NAMALWA (cell line): ENCODE results near the gene XRCC3.

Experiments
- DNase-seq: peaks from one replicate; pipeline ENCODE4 v3.0.0-alpha.2; 2015; ENCODE audit warnings: low spot score

Gene XRCC3

GRCh38 chr14:103706551-103707328, 8.5 kb downstream of the XRCC3 start:
- no peak for DNase-seq

DNA sequence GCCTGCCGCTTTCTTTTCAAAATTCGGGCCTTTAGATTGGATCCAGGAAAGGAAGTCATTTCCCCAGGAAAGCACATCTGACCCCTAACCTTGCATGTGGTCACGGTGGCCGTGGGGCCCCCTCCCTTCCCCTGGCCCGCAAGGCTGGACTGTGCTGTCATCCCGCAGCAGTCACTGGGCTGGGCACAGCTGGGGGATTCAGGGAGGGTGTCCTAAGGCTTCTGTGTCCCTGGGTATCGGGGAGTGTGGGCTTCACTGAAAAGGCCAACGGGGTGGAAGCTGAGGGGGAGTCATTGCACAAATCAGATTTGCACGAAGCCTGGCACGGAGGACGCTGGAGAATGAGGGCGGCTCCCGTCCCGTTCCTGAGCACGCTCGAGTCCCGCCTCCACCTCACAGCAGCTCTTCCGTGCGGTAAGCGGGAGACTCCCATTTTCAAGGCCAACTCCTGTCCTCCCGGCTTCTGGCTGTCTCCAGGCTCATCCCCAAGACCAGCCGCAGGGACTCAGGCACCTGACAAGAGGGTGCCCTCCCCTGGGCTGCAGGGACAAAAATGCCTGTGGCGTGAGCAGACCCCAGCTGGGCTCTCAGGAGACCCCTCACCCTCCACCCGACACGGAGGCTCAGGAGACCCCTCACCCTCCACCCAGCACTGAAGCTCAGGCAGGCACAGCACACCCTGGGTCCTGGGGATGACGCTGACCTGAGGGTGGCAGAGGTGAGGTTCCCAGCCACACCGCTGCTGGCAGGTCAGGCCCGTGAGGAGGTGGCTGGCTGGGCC, 9.6 kb downstream of the XRCC3 start:
- no peak for DNase-seq

DNA sequence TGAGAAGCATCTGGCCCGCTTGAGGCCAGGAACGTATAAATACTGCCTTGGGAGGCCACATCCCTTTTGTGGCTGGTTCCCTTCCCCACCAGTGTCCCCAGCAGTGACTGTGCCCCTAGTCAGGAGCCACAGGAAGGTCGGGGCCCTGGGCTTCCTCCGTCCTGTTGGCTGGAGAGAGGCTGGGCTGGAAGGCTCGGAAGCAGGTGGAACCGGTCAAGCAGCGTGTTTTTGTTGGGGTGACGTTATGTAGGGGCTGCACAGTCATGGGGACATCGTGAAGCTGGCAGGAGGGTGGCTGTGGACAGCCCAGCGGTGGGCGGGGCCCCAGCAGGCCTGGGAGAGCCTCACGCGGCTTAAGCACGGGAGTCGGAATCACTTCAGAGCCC, 10.1 kb downstream of the XRCC3 start:
- DNase-seq, result no peak

DNA sequence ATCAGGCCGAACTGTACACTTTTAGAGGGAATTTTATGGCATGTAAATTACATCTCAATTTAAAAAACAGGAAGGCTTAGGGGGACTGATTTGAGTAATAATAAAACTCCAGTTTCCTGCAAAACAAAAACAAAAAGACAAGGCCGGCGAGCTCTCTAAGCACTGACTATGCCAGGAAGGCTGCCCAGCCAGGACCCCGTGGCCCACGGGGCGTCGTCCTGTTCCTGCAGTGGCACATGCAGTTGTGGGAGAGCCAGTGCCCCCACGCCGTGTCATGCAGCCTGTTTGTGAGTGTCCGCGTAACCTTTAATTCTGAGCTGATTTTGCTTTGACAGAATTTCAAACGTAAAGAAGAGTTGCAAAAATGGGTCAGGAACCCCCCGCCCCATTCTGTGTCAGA, 10.5 kb downstream of the XRCC3 start:
- no peak for DNase-seq

DNA sequence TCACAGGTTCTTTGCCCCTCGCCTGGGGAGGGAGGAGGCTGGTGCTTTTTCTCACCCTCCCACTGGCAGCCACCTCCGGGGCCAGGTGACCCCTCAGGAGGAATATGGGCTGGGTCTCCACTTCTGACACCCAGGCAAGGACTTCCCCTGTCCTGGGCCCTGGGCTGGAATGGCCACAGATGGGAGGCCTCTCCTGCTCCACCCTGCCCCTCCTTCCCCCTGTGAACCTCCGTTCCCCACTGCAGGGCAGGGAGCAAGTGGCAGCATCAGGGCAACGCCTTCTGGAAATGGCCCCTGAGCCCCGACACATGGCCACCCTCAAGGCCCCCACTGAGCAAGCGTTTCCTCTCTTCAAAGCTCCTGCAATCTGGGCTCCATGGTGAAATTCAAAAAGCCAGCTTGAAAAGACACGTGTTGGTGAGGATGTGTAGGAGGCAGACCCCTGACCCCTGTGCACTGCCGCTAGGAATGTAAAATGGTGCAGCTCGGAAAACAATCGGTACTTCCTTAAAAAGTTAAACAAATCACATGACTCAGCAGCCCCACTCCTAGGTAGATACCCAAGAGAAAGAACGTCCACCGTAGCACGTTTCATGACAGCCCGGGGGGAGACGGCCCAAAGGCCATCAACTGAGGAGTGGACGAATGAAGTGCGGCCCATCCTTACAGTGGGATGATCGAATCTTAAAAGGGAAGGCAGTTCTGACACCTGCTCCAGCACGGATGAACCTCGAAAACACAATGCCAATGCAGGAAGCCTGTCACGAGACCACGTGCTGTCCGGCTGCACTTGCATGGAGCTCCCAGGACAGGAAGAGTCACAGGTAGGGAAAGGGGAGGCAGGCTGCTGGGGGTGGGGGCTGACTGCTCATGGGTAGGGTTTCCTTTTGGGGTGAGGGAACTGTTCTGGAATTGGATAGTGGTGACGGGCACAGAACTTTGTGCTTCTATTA, 11.5 kb downstream of the XRCC3 start:
- no peak for DNase-seq

- DNase-seq, result no peak
Measured at GRCh38 chr14:103702497-103703432, 12.5 kb downstream of the XRCC3 start.

- no peak for DNase-seq
Measured at GRCh38 chr14:103702095-103702494, 13.2 kb downstream of the XRCC3 start.

GRCh38 chr14:103700753-103701490, 14.3 kb downstream of the XRCC3 start:
- no peak for DNase-seq

DNA sequence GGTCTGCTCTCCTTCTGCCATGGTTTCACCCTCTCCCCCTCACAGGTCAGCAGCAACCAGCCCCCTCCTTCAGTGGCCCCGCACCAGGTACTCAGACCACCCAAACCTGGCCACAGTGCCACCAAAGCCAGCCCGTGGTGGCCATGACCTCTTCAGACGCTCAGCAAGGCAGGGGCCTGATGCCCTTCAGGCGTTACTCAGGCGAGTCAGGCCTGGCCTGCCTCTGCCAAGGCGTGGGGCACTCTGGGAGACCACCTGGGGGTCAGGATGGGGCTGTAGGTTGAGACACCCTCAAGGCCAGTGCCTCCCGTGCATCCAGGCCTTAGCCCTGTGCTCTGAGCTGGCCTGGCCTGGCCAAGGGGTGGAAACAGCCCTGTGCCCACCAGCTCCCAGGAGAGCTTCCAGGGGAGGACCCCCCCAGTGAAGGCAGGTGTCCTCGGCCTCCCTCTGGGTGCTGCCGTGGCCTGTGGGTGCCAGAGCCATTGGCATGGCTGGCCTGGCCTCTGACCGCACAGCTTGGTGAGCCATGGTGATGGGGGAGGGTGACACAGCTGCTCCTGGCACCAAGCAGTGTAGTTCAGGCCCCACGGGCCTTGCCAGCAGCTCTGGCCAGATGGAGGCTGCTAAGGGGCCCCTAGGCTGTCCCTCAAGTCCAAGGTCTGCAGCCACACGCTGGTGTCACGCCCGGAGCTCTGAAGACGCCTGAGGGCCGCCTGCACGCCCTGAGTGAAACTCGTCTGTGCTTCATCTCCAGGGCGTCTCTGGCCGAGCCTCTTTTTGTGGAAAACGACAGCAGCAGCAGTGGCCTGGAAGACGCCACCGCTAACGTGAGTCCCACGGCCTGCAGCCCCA, 15.1 kb downstream of the XRCC3 start:
- DNase-seq, result no peak

GRCh38 chr14:103699261-103699661, 16.0 kb downstream of the XRCC3 start:
- DNase-seq, result no peak

DNA sequence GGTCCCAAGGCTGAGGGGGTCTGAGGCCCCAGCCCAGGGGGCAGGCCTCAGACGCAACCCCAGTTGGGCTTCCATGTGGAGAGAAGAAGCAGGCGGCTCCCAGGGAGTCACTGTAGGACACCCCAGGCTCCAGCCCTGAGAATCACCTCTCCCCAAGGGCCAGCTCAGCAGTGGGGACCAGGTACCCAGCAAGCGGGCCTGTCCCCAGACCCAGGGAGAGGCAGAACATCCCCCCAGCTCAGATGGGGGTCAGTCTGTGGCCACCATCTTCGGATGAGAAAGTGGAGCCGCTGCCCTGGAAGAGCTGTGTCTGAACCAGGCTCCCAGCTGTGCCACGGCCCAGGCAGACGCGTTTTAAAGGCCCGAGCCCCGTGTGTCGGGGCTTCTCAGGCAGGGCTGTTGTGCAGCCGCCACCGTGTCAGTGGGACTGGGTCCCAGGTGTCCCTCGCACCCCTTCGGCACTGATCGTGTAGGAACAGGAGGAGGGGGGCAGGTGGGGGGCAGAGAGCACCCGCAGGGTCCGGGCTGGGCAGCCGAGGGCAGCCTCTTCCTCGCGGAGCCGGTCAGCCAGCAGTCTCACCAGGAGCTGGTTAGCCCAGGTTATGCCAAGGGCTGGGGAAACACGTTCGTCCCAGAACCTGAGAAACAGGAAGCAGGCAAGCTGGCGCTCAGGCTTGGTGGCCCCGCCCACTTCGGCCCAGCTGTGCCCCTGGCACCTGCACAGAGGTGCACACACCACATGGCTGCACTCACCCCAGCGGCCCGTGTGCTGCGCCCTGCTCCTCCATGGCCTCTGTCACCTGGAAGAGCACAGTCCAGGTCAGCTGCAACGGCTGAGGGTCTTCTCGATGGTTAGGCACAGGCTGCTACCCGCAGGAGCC, 16.6 kb downstream of the XRCC3 start:
- DNase-seq, result peak; percentile 71

DNA sequence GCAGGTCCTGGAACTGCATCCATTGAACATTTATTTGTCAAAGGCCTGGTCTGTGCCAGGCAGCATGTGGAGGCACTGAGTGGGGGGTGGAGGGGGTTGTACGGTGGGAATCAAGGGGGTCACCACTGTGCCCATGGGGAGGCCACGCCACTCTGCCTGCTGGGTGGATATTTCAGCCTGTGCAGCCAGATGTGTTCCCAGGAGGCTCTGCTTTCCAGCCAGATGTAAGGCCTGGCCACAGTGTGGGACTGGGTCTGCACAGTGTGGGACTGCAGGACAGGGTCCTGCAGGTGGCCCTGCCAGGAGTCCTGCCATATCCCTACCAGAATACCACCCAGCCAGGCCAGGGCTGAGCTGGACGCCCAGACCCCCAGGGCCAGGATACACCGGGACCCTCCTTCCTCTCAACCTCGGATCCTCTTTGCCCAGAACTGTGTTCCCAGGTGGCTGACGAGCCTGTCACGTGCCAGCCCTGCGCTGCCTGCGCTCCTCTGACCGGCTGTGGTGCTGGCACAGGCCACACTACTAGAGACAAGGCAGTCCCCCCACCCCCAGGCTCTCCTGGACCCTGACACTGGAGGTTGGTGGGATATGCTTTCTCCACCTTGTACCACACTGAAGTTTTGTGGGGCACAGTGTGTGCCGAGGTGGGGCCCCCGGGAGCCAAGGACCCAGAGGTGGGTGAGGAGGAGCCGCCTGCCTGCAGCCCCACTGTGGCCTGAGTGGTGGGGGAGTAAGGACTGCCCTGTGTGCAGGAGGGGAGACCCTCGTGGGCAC, 17.5 kb downstream of the XRCC3 start:
- DNase-seq, result no peak

DNA sequence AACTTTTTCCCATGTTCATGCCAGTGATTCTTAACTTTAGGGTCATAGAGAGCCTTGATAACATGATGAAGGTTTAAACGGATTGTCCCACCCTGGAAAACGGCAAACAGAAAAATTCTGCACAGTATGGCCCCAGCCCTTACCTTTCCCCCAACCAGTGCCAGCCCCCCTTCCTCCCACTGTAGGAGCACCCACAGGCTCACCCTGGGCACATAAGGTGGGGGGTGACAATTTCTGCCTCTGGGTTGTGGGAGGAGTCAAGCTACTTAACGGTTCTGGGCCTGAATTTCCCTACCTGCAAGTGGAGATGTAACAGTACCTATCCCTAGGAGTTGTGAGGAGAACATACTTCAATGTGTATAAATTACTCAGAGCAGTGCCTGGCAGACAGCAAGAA, 18.0 kb downstream of the XRCC3 start:
- no peak for DNase-seq

- no peak for DNase-seq
Measured at GRCh38 chr14:103696466-103697071, 18.7 kb downstream of the XRCC3 start.

GRCh38 chr14:103696070-103696402, 19.2 kb downstream of the XRCC3 start:
- DNase-seq, result peak; percentile 44

DNA sequence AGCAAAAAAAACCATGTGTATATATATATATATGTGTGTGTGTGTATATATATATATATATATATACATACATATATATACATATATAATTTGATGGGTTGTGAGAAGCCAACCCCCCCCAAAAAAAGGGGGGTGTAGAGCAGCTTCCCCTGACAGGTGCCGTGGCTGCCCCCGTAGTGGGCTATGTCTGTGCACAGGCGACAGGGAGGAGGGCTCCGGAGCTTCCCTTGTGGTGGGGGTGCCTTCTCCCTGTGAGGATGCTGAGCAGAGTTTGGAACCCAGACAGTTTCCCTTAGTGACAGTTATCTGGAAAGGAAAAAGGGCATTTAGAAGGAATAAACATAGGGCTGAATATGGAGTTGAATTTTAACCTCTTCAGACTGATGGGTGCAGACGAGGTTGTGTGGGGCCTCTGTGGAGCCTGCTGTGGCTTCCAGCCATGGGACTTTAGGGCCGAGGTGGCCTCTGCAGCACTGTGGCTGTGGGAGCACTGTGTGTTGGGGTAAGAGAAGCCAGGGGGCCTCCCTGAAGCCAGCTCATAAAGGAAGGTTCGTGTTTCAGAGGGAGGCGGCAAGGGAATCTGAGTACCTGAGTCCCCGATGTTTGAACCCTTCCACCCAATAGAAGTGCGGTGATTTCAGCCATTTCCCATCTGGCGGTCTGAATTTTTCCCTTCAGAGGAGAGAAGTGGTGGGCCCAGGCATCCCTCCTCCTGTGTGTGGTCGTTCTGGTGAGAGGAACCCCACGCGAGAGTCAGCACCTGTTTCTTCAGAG, 19.8 kb downstream of the XRCC3 start:
- no peak for DNase-seq

DNA sequence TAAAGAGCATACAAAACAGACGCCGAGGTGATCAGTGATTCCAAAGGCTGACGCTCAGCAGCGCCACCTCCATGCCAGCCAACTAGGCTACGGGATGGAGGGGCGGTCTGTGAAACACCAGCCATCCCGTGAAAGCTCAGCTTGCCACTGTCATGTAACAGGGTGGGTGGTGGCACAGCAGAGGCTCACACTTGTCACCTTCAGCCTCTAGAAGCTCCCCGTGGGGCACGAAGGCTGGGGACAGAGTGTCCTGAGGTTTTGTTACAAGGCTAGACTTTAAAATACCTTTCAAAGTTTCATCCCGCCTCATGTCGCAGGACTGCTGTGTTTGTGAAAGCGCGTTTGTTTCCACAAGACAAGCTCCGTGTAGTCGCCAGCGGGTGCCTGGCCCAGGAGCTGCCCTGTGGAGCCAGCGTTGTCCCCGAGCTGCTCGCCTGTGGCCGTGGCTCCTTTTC, 20.7 kb downstream of the XRCC3 start:
- DNase-seq, result no peak
